Ovary (tissue), 9 donors: ENCODE data around the gene ANKZF1. TPM values are rescaled to one million over a fixed set of nuclear protein-coding genes. Genes with fewer than 3 reads are reported as not detected.

Source experiments
- DNase-seq, 5 donors: peaks; one replicate each; pipeline ENCODE4 v3.0.0-alpha.2; 2019 to 2020
- H3K27ac ChIP-seq, 2 donors: fragments of 200-600 bp; one replicate each; pipeline versions ENCODE4 v1.5.1 to v1.8.0; 2019 to 2022
- H3K27me3 ChIP-seq: fragments of 200-600 bp; one replicate; pipeline ENCODE4 v1.8.0; 2022
- H3K36me3 ChIP-seq: fragments of 200-600 bp; sonication (generic); one replicate; pipeline ENCODE4 v1.5.1; 2019
- H3K4me1 ChIP-seq: one replicate; pipeline ENCODE4 v1.8.1; 2013; ENCODE audit warnings: mild to moderate bottlenecking, moderate library complexity; ENCODE audit not compliant: insufficient read depth
- H3K4me3 ChIP-seq: fragments of 200-600 bp; sonication (generic); one replicate; pipeline ENCODE4 v1.5.1; 2017
- H3K9me3 ChIP-seq, 2 donors: fragments of 200-600 bp in 1 of 2; sonication (generic) in 1 of 2; one replicate each; pipeline versions ENCODE4 v1.5.1 to v1.8.1; 2013 to 2019; ENCODE audit warnings: mild to moderate bottlenecking in 1 of 2, moderate library complexity in 1 of 2
- EP300 ChIP-seq: sonication (generic); formaldehyde crosslinking; IDR thresholded peaks from one replicate; pipeline ENCODE4 v1.6.1; 2017; ENCODE audit warnings: antibody characterized with exemption
- POLR2A ChIP-seq: fragments of 450-650 bp; IDR thresholded peaks from one replicate; pipeline ENCODE4 v1.6.1; 2017; ENCODE audit warnings: antibody characterized with exemption, mild to moderate bottlenecking, moderate library complexity
- WGBS, 3 donors: extraction: QIAGEN DNeasy Blood & Tissue Kit in 1 of 3; methylation state at CpG; one replicate each; pipeline versions ENCODE4 v1.1.5 to v1.1.7; 2013 to 2017; 5-methylcytosine and 5-hydroxymethylcytosine counted together
- intact Hi-C, 4 donors: fragments of 100-400 bp; cut with DNase I; formaldehyde crosslinking; loops; one replicate each; pipeline versions ENCODE4 v1.11.0 to v1.15.1; 2022 to 2023
- polyA plus RNA-seq, 2 donors: library from polyadenylated mRNA; stranded (reverse); fragments of 200-250 nt in 1 of 2; fragments of 350-450 nt in 1 of 2; fragmentation: Illumina TruSeq in 1 of 2; extraction: RNeasy Lipid Tissue Mini Kit (QIAGEN cat#74804) in 1 of 2; gene quantifications; one replicate each; pipeline ENCODE4 v1.2.3, GENCODE V29; 2013 to 2014
- total RNA-seq, 7 donors: library from RNA; depleted of rRNA in 2 of 7; stranded (reverse); fragments of >200 nt in 2 of 7; fragmentation: NEBNext Ultra II Directional in 3 of 7; extraction: Animal tissue kit (Norgen Biotek cat#: 25700) in 3 of 7; gene quantifications; one replicate each; pipeline versions ENCODE4 v1.1.0 to v1.2.4, GENCODE V29; 2016 to 2023
- TF ChIP-seq, protein P1 (sequence below), 3 donors: fragments of 450-650 bp in 2 of 3; fragments of 200-600 bp in 1 of 3; IDR thresholded peaks; one replicate each; pipeline versions ENCODE4 v1.5.1 to v1.8.0; 2016 to 2022; ENCODE audit warnings: antibody characterized with exemption in 3 of 3, mild to moderate bottlenecking in 1 of 3
- donor health status: DM: no; HTN: no; CAD: no; lungs with moderate emphysema.
- donor health status: DM: no; HTN: no; CAD: no.
- donor health status: Bipolar disorder and iron deficiency.
- donor health status: DM: yes; HTN: yes; CAD: no.
- donor health status: DM: no; HTN: no; CAD: no.
- donor health status: DM: yes; HTN: yes; CAD: no.

The ANKZF1 gene
- total and polyA plus RNA-seq, 9 donors = 33.1 to 60.2 (median 39.0) TPM

DNA sequence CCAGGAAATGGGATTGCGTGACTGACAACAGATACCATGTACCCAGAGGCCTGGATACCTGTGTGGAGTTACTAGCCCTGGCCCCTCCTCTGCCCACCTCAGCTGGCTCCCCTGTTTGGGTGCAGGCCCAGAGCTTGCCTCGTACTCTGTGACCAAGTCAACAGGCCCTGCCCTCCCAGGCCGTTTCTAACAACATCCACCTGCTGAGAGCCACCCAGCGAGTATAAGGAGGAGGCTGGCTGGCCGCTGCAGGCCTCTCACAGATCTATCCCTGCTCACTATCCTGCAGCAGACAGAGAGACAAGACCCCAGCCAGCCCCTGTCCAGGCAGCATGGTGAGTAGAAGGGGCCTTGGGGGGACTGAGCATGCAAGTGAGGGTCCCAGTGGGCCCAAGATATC, 36.6 kb downstream of the ANKZF1 start:
- no peaks in the 10 kb centered on the region for H3K36me3 ChIP-seq
- TF ChIP-seq, protein P1, sequence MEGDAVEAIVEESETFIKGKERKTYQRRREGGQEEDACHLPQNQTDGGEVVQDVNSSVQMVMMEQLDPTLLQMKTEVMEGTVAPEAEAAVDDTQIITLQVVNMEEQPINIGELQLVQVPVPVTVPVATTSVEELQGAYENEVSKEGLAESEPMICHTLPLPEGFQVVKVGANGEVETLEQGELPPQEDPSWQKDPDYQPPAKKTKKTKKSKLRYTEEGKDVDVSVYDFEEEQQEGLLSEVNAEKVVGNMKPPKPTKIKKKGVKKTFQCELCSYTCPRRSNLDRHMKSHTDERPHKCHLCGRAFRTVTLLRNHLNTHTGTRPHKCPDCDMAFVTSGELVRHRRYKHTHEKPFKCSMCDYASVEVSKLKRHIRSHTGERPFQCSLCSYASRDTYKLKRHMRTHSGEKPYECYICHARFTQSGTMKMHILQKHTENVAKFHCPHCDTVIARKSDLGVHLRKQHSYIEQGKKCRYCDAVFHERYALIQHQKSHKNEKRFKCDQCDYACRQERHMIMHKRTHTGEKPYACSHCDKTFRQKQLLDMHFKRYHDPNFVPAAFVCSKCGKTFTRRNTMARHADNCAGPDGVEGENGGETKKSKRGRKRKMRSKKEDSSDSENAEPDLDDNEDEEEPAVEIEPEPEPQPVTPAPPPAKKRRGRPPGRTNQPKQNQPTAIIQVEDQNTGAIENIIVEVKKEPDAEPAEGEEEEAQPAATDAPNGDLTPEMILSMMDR (IDR thresholded peaks at IDR 0.05) = no peak
- TF ChIP-seq EP300 (no peak), POLR2A (no peak)
- no peak overlapping the region for H3K27ac ChIP-seq
- H3K4me3 ChIP-seq = no peak overlapping the region
- no peaks in the 10 kb centered on the region for H3K9me3 ChIP-seq
- no peaks in the 10 kb centered on the region for H3K27me3 ChIP-seq
- intact Hi-C loops = no loop called here
- DNase-seq = no peak
- no peaks in the 10 kb centered on the region for H3K4me1 ChIP-seq
- WGBS, 3 donors = 59 to 64% (median 62%) methylated on average over 4 to 5 of the region's 5 CpGs

DNA sequence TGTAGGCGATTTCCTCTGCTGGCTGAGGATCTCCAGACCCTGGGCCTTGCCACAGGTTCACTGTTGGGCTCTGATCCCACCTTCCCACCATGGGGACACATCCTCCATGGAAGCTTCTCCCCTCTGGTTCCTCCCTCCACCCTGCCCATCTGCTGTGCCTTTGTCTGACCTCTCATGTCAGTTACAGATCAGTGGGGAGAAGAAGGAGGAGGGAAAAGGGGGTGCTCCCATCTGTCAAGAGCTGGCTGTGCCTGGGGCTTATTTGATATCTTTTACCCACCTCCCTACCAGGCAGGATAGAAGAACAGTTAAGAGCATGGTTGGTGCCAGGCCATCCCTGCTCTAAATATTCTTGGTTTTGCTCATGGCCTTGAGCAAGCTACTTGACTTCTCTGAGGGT, 37.3 kb downstream of the ANKZF1 start:
- Histone ChIP-seq H3K27ac (no peak overlapping the region), H3K27me3 (no peaks in the 10 kb centered on the region), H3K9me3 (no peaks in the 10 kb centered on the region), H3K36me3 (no peaks in the 10 kb centered on the region), H3K4me1 (no peaks in the 10 kb centered on the region), H3K4me3 (no peak overlapping the region)
- intact Hi-C loops = no loop called here
- TF ChIP-seq POLR2A = no peak
- TF ChIP-seq, protein P1 (IDR thresholded peaks at IDR 0.05) = no peak
- no peak for TF ChIP-seq EP300
- no peak for DNase-seq
- WGBS, 3 donors = 70 to 81% (median 80%) methylated on average over 1 of the region's 1 CpG

DNA sequence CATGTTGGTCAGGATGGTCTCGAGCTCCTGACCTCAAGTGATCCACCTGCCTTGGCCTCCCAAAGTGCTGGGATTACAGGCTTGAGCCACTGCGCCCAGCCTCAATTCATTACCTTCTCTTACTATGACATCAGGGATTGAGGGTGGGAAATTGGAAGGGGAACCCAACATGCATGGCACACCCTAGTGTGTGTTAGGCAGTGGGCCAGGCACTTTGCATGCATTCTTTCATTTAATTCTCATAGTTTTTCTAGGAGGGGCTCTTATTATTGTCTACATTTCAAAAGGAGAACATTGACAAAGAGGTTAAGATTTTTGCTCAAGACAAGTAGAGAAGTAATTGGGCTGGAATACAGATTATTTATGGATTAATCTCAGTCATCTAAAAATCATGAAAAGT, 38.7 kb downstream of the ANKZF1 start:
- H3K27me3 ChIP-seq = no peaks in the 10 kb centered on the region
- H3K4me3 ChIP-seq = no peak overlapping the region
- DNase-seq = no peak
- WGBS, 3 donors = 69 to 86% (median 83%) methylated on average over 2 of the region's 2 CpGs
- no peak overlapping the region for H3K27ac ChIP-seq
- H3K36me3 ChIP-seq = no peaks in the 10 kb centered on the region
- TF ChIP-seq EP300 (no peak), POLR2A (no peak)
- TF ChIP-seq, protein P1 (IDR thresholded peaks at IDR 0.05) = no peak
- H3K9me3 ChIP-seq = no peaks in the 10 kb centered on the region
- H3K4me1 ChIP-seq = no peaks in the 10 kb centered on the region
- intact Hi-C loops = no loop called here

DNA sequence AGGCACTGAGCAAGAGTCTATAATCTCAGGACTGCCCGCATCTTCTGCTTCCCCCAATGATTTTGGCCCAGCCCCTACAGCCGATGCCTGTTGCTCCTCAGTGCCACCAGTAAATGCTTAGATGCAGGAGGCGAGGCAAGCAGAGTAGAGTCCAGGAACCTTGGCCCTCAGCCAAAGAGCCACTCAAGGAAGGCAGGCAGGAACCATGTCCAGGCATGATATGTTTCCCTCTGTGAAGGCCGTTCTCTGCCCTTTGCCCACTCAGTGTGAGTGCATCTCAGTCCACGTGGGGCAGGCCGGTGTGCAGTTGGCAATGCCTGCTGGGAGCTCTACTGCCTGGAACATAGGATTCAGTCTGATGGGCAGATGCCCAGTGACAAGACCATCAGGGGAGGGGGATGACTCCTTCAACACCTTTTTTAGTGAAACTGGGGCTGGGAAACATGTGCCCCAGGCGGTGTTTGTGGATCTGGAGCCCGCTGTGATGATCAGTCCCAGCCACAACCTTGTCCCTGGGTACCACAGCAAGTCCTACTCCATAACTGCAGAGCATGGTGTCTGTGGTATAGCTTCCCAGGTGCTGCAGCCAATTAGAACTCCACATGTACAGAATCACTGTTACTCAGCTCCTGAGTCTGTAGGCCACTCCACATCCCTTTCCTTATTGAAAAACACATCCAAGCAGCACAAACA, 39.9 kb downstream of the ANKZF1 start:
- DNase-seq = peak in 1 of 5 donors; percentile 22
- Histone ChIP-seq H3K27me3 (no peaks in the 10 kb centered on the region), H3K4me1 (no peaks in the 10 kb centered on the region), H3K4me3 (no peak overlapping the region), H3K9me3 (no peaks in the 10 kb centered on the region), H3K36me3 (no peaks in the 10 kb centered on the region), H3K27ac (no peak overlapping the region)
- intact Hi-C loops = loop anchor here in 2 of 4 donors (10.0 kb wide), 1 partner anchor 255 kb away; no protein-coding TSS in a partner anchor
- 51 to 63% (median 53%) methylated on average over 8 of the region's 8 CpGs for WGBS, 3 donors
- TF ChIP-seq, protein P1 (IDR thresholded peaks at IDR 0.05) = no peak
- no peak for TF ChIP-seq POLR2A
